COLO829 (cell line): ENCODE results near the gene GLRB.
A peak's percentile ranks its signal among the peaks of the same experiment; 100 is the strongest.
"Not testable (repeated sequence)": the region's sequence is repeated elsewhere in the genome, so short reads cannot be mapped to it uniquely, and the experiment has no call there.

ENCODE experiments used
- DNase-seq: peaks from one replicate; pipeline ENCODE4 v3.0.0; 2012; ENCODE audit warnings: low spot score

Gene GLRB

GRCh38 chr4:157128395-157128794 is 52.4 kb downstream of the GLRB start:
- DNase-seq, result no peak

DNA sequence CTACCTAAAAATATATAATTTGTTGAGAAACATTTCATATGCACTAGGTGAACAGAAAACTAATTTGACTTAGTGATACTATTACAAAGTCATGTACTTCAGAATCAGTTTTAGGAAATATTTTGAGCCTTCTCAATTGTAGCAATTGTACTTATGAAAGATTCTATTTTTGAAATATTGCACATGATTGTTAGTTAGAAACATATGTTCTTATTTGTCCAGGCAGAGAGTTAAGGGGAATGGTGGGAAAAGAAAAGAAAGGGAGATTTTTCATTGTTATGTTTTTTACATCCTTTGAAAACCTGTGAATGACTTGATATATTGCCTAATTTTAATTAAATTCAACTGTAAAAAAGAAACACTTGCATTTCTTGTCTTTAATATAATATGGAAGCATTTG is 66.0 kb downstream of the GLRB start:
- no peak for DNase-seq

DNA sequence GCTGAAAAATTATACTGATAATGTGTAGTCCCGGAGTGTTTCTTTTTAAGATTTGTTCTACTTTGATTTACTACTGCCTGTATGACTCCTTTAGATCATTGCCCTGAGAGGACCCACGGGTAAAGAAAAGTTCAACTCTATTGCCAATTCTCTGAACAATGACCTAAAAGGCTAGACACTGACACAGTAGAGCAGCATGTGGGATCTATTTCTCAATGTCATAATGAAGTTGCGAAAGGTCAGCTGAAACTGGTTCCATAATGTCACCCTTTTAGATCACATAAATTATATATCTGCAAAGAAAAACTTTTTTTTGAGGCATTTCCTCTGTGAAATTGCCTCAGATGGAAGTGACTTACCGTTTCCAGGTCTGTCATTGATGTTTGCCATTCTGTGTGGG is 67.4 kb downstream of the GLRB start:
- no peak for DNase-seq

DNA sequence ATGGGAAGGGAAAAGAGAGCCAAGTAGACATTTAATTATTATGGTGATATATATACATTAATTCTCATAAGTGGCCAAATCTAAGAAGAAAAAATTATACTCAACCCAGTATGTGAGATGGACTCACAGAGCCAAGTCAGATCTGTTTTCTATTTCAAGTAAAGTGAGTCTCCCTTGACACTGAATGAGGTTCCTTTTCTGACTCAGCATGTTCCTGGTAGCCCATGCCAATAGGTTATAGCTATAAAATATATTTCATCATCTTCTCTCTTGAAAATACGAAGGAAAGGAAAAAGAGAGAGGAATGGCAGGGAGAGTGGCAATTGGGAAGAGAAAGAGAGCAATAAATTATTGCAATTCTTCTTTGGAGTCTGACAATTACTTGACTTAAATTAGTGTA is 75.8 kb downstream of the GLRB start:
- no peak for DNase-seq

DNA sequence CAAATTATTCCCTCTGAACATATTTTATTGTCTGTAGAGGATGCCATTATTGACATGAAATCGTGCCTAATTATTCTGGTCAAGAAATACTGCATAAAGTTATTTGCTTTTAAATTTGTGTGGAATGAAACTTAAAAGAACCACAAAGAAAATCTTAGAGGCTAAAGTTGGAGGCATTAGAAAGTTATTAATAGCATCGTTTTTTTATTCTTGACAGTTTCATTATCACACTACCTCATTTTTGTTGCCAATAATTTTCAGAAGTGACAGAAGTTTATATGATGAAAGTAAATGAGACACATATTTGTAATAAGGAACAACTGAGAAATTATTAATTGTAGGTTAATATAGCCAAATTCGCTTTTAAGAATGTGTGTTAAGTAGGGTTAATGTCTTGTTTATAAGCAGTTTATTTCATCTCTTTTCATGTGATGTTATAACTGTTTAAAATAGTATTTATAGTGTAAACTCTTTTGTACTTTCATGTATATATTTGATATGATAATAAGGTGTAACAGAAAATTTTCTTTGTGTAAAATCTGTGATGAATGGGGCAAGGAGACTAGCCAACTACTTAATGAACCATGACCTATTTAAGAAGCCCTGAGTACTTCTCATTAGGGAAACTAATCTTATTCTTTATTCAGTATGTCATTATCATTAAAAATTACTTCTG is 90.1 kb downstream of the GLRB start:
- DNase-seq, result no peak

DNA sequence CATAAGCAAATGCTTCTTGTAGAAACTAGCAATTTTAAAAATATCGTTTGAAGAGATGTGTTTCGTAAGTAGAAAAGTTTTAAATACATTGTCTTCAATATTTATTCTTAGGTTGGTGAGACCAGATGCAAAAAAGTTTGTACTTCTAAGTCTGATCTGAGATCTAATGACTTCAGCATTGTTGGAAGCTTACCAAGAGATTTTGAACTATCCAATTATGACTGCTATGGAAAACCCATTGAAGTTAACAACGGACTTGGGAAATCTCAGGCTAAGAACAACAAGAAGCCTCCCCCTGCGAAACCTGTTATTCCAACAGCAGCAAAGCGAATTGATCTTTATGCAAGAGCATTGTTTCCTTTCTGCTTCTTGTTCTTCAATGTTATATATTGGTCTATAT is 94.4 kb downstream of the GLRB start:
- no peak for DNase-seq

DNA sequence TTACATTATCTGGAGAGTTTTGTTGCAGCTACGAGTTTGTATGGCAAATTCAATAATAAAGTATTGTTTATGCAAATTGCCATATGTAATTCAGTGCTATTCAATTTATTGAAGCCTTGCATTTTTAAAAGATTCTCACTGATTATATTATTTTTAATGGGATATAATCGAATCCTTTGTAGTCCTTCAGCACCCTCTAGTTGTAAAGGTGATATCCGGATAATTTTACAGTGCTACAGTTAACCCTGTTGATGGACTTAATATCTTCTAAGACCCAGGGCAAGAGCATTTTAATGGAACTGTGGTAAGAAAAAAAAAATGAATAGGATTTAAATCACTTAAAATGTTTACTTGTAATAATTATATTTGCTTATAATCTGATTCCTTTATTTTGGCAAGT is 96.1 kb downstream of the GLRB start:
- no peak for DNase-seq

DNA sequence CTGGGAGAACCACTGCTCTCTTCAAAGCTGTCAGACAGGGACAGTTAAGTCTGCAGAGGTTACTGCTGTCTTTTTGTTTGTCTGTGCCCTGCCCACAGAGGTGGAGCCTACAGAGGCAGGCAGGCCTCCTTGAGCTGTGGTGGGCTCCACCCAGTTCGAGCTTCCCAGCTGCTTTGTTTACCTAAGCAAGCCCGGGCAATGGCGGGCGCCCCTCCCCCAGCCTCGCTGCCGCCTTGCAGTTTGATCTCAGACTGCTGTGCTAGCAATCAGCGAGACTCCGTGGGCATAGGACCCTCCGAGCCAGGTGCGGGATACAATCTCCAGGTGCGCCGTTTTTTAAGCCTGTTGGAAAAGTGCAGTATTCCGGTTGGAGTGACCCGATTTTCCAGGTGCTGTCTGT is 104.3 kb downstream of the GLRB start:
- DNase-seq, result not testable (repeated sequence)

- DNase-seq, result no peak
These were observed 108.3 kb downstream of the GLRB start for GRCh38 chr4:157184300-157184699.

DNA sequence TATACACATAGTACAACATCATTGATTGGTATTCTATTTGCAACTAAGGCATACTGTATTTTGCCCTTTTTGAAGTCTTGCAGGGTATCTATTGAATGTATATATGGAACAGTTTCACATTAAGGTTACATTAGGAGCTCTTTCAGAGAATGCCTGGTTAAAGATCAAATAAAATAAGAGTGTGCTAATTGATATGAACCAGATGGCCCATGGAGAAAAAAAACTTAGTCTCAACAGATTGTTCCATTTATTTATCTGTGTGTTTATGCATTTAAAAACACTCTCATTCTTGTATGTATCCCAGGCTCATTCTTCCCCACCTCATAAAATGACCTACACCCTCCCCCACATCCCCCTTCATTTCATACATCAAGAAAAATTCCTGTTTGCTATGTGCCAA is 109.4 kb downstream of the GLRB start:
- no peak for DNase-seq

- DNase-seq, result no peak
These were observed 119.4 kb downstream of the GLRB start for GRCh38 chr4:157195374-157195773.

GRCh38 chr4:157196046-157196445 is 120.1 kb downstream of the GLRB start:
- DNase-seq, result no peak

DNA sequence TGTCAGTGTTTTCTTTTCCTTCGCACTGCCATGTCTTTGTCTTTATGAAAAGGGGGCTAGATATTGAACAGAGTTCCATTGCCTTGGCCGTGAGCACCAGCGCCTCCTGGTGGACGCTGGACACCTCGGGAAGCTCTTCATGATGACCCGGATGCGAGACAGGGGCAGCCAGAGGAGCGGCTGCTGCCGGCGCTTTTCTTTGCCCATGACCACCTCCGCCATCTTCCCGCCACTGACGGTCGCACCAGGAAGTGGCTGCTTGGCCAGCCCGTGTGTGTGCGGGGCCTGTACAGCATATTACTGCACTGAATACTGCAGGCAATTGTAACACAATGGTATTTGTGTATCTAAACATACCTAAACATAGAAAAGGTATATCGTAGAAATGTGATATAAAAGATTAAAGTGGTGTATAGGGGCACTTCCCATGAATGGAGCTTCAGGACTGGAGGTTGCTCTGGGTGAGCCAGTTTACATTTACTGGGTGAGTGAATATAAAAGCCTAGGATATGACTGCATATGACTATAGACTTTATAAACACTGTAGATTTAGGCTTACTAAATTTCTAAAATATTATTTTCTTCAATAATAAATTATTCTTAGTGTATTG is 128.8 kb downstream of the GLRB start:
- peak; percentile 31 for DNase-seq

DNA sequence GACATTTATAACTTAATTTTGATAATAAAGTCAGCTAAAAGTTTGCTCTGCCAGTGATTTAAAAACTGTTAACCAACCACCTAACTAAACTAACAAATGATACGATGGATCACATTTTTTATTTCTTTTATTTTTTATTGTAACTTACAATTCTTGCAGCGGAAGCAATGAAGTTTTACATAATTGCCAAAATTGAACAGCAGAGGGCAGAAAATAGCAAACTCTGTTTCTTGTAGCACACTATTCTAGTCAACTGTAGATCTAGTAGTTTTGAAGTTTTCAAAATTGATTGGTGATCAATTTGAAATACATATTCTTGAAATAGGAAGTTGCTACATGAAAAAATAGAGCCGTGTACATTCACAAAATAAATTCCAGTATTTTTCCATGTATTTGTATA is 141.8 kb downstream of the GLRB start:
- DNase-seq, result no peak

GRCh38 chr4:157219711-157220370 is 143.9 kb downstream of the GLRB start:
- no peak for DNase-seq

DNA sequence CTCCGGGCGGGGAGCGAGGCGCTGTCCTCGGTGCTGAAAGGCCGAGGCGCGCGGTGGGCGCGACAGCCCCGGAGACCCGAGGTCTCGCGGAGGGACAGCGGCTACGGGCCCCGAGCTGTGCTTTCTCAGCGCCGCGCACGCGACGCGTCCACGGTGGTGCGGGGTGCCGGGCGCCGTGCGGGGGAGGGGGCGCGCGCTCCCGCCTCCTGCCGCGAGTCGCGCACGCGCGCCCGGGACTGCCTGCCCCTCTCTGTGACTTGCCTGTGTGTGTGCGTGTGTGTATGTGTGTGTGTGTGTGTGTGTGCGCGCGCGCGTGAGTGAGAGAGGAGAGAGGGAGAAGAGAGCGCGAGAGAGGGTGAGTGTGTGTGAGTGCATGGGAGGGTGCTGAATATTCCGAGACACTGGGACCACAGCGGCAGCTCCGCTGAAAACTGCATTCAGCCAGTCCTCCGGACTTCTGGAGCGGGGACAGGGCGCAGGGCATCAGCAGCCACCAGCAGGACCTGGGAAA is 144.5 kb downstream of the GLRB start, which contains the start of gene GRIA2:
TSS of gene GRIA2 (plus strand) at position 358 of the 511 bp plus-strand sequence. CDS start 315 bp downstream, outside the sequence.
- peak; percentile 63 for DNase-seq

DNA sequence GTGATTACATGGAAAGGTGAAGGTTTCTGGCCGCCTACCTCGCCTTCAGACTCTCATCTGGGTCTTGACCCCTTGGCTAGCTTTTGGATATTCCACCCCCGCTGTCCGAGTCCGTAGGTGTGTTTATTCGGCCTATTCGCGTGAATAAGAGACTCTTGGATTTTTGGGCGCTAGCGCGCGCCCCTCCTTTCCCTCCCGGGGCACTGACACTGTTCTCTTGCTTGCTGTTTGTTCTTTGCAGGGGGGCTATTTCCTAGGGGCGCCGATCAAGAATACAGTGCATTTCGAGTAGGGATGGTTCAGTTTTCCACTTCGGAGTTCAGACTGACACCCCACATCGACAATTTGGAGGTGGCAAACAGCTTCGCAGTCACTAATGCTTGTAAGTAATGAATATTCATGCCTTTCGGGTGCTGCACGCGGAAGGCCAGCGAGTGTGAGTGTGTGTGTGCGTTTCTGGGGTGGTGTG is 145.5 kb downstream of the GLRB start:
- no peak for DNase-seq
